GM21786 (cell line): ENCODE measurements around the gene APOO.
A peak's percentile ranks its signal among the peaks of the same experiment; 100 is the strongest.
"Not testable (repeated sequence)": the region's sequence is repeated elsewhere in the genome, so short reads cannot be mapped to it uniquely, and the experiment has no call there.

Experiments
- ATAC-seq: cut with Tn5 transposase; IDR thresholded peaks from one replicate; pipeline ENCODE4 v1.9.1; 2021; ENCODE audit not compliant: unreplicated experiment

APOO gene

GRCh38 chrX:23861952-23862351, 45.8 kb downstream of the APOO start:
- ATAC-seq: not testable (repeated sequence)

- peak; percentile 53 for ATAC-seq
Observed at GRCh38 chrX:23861215-23861896, 46.4 kb downstream of the APOO start.

DNA sequence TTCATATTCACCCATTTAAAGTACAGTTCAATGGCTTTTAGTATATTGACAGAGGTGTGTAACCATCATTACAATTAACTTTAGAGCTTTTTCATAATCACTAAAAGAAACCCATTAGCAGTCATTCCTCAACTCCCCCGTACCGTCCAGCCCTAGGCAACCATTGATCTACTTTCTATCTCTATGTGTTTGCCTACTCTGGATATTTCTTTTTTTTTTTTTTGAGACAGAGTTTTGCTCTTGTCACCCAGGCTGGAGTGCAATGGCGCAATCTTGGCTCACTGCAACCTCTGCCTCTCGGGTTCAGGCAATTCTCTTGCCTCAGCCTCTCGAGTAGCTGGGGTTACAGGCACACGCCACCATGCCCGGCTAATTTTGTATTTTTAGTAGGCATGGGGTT, 48.5 kb downstream of the APOO start:
- not testable (repeated sequence) for ATAC-seq

GRCh38 chrX:23857935-23858334, 49.8 kb downstream of the APOO start:
- no peak for ATAC-seq

DNA sequence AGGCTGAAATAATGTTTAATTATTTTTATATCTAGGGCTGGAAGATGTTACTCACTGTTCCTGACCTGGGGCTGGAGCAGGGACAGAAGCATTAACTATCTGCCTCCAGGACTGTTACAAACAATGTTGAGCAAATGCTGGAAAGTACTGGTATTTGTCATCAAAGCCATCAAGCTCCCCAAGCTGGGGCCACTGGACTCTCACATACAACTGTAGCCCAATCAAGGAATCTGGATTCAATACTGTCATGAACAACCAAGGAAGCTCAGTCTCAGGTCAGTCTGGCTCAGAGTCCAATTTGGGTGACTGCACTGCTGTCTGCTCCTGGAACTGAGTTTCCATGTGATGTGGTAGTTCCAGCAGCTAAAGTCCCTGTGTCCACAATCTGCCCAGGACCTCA, 50.4 kb downstream of the APOO start:
- no peak for ATAC-seq

- ATAC-seq: no peak
Observed at GRCh38 chrX:23855569-23855968, 52.2 kb downstream of the APOO start.

- no peak for ATAC-seq
Observed at GRCh38 chrX:23854945-23855344, 52.8 kb downstream of the APOO start.

GRCh38 chrX:23854122-23854521, 53.6 kb downstream of the APOO start:
- no peak for ATAC-seq

DNA sequence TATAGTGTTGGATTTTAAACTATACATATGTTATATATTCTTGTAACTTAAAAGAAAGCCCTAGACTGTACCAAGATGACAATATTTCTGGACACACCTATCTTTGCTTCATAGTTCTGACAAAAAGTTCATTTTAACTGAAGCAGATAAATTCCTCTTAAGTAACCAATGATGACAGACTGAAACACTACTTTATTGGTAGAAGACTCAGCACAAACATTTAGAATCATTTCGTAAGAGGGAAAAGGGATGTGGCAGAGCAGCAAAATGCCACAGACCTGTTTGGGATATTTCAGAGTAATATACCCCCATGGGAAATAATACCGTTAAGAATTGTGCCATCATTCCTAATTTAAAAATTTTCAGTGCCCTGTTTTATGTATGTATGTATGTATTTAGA, 56.2 kb downstream of the APOO start:
- ATAC-seq: no peak

DNA sequence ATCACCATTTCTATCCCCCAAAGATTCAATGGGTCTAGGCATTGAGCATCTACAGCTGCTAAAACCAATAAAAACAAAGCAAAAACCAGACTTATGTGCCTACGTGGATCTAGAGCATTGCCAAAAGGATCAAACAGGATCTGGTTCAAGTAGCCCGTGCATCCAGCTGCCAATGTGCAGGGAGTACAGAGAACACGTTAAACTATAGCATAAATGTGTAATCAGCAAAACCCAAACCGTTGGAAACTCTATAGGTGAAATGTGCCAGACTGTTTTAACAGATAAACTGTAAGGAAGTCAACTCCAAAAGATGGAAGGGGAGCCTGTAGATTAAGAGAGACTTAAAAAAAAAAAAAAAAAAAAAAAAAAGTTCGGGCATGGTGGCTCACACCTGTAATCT, 58.5 kb downstream of the APOO start:
- no peak for ATAC-seq

GRCh38 chrX:23845351-23845817, 62.4 kb downstream of the APOO start:
- ATAC-seq: no peak

DNA sequence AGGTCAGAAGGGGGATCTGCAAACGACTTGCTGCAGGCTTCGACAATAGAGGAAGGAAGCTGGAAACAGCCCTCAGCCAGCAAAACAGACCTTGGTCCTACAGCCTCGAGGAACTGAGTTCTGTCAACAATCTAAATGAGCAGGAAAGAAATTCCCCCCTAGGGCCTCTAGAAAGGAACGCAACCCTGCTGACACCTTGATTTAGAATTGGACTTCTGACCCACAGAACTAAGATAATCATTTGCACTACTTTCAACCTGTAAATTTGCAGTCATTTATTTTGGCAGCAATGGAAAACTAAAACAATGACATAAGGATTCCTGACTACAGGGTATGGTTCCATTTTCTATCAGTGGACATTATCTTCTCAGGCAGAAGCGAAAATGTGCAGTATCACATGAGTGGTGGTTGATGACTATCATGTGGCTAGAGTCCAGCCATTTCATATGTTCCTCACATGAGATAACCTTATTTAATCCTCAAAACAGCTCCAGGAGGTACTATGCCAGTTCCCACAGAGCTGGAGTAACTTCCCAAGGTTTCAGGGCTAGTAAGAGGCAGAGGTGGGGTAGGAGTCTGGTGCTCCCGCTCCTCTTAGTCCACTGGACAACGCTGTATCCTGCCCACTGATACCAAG, 63.1 kb downstream of the APOO start:
- no peak for ATAC-seq

DNA sequence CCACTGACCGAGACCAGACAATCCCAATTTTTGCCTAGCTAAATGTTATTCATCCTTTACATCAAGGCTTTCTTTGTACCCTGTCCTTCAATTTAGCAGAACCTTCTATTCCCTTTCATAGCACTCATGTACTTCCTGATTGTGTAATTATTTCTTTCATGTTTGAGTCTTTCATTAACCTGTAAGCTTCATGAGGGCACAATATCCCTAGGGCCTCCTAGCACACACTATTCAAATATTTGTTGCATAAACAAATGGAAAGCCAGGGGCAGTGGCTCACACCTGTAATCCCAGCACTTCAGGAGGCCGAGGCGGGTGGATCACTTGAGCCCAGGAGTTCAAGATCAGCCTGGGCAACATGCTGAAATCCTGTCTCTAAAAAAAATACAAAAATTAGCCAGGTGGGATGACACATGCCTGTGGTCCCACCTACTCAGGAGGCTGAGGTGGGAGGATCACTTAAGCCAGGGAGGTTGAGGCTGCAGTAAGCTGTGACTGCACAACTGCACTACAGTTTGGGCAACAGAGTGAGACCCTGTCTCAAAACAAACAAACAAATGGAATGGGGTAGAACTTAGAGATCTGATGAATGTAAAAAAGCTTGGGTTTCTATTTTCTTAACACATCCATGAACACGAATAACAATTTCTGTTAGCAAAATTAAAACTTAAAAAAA, 65.8 kb downstream of the APOO start:
- no peak for ATAC-seq

DNA sequence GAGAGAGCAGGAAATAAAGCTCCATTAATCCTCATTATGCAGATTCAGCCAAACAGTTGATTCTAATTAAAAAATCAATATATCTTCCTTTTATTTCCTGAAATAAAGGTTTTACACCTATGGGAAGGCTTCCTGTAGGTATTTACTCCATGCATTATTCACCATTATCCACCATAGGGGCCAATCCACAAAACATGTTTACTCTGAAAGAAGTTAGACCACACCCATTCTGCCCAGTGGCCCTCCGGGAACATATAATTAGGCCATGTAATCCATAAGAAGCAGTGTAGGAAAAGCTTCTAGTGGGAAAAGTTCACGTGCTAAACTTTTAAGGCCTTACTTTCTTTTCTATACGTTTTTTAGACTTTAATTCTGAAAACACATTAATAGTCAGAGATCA, 67.1 kb downstream of the APOO start:
- ATAC-seq: no peak

DNA sequence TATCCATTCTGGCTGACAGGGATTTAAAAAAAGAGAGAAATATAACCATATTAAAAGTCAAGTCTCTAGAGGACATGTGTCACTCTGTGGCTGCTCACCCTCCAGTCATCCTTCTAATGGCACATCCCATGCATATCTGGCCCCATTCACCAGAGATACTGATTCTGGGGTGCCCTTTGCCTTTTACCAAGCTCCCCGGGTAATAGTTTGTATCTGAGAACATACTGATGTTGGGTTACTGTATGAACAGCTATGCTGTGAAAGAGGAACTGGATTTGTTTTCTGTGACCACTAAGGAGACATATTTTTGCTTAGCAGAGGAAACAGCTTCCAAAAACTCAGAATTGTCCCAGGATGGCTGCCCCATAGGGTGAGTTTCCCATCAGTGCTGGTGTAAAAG, 68.8 kb downstream of the APOO start:
- ATAC-seq: peak; percentile 52

DNA sequence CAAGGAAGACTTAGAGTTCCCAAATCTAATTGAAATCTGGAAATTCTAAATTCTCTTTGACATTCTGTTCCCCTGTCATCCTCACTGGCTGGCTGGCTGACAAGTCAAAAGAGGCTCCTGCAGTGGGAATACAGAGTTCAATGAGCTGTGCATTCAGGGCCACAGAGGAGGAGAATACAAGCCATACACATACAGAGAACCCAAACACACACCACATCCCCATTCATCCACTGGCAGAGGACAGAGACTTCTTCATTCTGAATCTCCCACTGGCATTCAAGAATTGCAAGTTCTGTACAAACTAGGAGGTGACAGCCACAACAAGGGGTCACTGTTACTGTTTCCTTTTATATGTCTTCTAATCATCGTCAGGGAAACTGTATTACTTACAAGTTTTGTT, 75.0 kb downstream of the APOO start:
- ATAC-seq: no peak

GRCh38 chrX:23828881-23829280, 78.9 kb downstream of the APOO start:
- ATAC-seq: no peak

GRCh38 chrX:23826653-23827052, 81.1 kb downstream of the APOO start:
- ATAC-seq: no peak

DNA sequence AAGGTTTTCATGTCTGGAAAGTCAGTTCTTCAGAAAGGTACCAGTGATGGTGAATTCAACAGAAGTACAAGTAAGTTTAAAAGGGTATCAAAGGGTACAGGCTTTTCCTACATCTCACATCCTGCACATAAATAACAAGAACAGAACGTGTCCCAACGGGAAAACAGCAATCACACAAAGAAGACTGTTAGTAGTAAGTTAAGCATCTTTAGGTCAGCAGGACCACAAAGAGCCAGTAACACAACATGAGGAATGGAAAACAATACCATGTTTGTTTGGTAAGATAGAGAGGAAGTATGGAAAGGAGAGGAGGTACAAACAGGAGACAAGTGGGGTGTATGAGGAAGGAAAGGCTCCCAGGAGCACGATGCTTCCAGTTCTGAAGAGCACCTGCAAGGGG, 81.5 kb downstream of the APOO start:
- ATAC-seq: no peak

DNA sequence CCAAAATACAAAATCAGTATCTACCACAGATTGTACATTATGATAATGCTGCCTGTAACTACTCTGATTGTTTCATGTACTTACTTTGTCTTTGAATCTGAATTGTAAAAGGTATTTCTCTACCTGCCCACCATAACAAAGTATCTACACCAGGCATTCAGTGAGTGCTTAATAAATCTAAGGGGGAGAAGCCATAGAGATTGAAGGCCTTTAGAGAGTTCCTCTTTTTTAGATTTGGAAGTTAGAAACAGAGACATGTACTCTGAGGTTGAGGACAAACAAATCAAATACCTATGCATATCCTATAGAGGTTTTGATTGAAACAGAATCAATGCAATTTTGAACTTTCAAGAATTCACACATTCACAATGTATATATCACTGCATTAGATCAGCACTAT, 82.1 kb downstream of the APOO start:
- ATAC-seq: no peak

DNA sequence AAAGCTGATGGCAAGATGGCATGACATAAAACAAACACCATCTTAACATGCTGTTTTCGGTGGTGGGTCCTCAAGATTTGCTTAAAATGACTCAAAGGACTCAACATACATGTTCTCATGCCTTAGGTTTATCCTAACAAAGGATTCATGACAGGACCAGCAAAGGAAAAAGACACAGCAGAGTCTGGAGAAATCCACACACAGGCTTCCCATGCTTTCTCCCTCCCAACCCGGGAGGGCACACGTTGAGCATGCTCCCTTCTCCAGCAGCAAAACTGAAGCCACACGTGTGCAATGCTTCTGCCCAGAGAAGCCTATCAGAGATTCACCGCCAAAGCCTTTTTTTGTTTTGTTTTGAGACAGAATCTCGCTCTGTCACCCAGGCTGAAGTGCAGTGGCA, 84.9 kb downstream of the APOO start:
- ATAC-seq: no peak

GRCh38 chrX:23822397-23822796, 85.3 kb downstream of the APOO start:
- no peak for ATAC-seq
